GM21381 (cell line): ENCODE results near the gene DYNC1H1.

Experiments
- ATAC-seq: cut with Tn5 transposase; IDR thresholded peaks from one replicate; pipeline ENCODE4 v1.9.1; 2021; ENCODE audit warnings: mild to moderate bottlenecking, moderate library complexity; ENCODE audit not compliant: unreplicated experiment

Gene DYNC1H1

GRCh38 chr14:102029956-102030355 is 65.6 kb downstream of the DYNC1H1 start:
- no peak for ATAC-seq

- no peak for ATAC-seq
Measured at GRCh38 chr14:102033241-102033640, 68.9 kb downstream of the DYNC1H1 start.

- ATAC-seq, result no peak
Measured at GRCh38 chr14:102034301-102034700, 69.9 kb downstream of the DYNC1H1 start.

- no peak for ATAC-seq
Measured at GRCh38 chr14:102035914-102036313, 71.5 kb downstream of the DYNC1H1 start.

DNA sequence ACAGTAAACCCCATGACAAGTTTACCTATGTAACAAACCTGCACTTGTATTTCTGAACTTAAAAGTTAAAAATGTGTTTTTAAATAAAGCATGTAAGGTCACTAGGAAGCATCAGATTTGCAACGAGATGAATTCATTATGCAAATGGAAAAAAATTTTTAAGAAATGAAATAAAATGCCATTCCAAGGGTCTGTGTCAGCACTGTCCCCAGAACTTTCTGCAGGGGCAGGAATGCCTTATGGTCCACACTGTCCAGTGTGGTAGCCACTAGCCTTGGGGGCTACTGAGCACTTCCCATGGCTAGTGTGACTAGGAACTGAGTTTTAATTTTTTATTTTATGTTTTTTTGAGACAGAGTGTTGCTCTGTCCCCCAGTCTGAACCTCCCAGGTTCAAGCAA is 73.3 kb downstream of the DYNC1H1 start:
- no peak for ATAC-seq

DNA sequence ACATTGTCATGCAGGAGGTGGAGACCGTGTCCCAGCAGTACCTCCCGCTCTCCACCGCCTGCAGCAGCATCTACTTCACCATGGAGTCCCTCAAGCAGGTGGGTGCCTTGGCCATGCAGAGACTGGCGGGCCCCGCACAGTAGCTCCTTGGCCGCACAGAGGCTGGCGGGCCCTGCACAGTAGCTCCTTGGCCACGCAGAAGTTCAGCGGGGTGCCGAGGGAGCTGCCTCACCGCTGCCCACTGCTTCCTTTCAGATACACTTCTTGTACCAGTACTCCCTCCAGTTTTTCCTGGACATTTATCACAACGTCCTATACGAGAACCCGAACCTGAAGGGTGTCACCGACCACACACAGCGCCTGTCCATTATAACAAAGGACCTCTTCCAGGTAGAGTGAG is 74.8 kb downstream of the DYNC1H1 start:
- no peak for ATAC-seq

GRCh38 chr14:102040153-102040552 is 75.8 kb downstream of the DYNC1H1 start:
- no peak for ATAC-seq

GRCh38 chr14:102042699-102043098 is 78.3 kb downstream of the DYNC1H1 start:
- ATAC-seq, result no peak

- no peak for ATAC-seq
Measured at GRCh38 chr14:102043251-102044025, 79.1 kb downstream of the DYNC1H1 start.

DNA sequence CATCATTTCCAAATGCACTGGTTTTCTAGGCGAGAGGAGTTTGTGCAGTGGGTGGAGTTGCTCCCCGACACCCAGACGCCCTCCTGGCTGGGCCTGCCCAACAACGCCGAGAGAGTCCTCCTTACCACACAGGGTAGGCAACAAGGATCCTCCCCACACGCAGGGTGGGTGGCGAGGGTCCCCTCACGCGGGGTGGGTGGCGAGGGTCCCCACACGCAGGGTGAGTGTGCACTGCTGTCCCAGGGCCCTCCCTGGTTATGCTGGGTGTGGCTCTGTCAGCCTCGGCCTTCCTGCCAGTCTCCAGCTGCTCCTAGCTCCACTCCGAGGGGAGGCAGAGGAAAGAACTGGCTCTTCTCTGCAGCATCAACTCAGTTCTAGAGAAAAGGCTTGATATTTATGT is 80.2 kb downstream of the DYNC1H1 start:
- ATAC-seq, result no peak

DNA sequence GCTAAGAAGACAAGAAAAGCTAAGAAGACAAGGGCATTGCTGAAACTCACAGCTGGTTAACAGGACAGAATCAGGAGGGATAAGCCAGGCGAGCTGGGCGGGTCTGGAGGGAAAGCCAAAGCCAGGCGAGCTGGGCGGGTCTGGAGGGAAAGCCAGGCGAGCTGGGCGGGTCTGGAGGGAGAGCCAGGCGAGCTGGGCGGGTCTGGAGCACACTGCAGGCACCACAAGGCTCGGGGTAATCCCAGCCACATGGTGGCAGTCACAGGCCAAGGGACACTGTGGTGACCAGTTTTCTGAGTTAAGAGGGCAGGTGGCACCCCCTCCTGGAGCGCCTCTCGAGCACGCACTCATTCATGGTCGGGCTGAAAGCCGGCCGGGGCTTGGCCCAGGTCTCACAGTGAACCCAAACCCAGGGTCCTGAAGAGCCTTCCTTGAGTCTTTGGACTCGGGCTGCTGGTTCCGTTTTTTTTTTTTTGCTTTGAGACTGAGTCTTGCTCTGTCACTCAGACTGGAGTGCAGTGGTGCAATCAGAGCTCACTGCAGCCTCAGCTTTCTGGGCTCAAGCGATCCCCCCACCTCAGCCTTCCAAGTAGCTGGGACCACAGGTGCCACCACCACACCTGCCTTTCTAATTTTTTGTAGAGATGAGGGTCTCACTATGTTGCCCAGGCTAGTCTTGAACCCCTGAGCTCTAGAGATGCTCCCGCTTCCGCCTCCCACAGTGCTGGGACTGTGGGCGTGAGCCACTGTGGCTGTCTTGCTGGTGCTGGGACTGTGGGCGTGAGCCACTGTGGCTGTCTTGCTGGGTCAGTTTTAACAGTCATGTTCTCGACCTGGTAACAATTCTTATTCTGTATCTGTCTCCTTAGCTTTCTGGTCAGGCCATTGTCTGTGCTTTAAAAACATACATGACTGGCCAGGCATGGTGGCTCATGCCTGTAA is 82.2 kb downstream of the DYNC1H1 start:
- no peak for ATAC-seq

DNA sequence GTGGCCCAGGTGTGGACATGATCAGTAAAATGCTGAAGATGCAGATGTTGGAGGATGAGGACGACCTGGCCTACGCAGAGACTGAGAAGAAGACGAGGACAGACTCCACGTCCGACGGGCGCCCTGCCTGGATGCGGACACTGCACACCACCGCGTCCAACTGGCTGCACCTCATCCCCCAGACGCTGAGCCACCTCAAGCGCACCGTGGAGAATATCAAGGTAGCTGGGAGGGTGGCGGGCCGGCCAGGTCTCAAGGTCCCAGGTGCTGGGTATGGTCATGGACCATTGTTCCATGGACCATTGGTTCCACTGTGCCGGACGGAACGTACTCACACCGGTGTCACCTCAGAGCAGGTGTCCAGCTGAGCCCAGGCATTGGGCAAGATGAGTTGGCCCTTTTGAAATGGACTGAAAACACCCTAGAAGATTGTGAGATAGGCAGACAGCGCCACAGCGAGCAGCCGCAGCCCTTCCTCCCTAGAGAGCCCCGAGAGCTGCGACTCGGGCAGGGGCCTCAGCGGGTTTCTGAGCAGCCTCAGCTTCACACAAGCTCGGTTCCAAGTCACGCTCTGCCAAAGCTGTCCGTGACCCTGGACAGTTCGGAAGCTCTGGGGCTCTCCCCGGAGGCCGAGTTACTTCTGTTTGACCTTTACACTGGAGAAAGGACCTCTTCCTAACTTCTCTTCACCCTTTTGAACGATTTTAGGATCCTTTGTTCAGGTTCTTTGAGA is 83.6 kb downstream of the DYNC1H1 start:
- ATAC-seq, result no peak

- no peak for ATAC-seq
Measured at GRCh38 chr14:102049258-102050025, 85.1 kb downstream of the DYNC1H1 start.

GRCh38 chr14:102050026-102050405 is 85.6 kb downstream of the DYNC1H1 start:
- ATAC-seq, result no peak

DNA sequence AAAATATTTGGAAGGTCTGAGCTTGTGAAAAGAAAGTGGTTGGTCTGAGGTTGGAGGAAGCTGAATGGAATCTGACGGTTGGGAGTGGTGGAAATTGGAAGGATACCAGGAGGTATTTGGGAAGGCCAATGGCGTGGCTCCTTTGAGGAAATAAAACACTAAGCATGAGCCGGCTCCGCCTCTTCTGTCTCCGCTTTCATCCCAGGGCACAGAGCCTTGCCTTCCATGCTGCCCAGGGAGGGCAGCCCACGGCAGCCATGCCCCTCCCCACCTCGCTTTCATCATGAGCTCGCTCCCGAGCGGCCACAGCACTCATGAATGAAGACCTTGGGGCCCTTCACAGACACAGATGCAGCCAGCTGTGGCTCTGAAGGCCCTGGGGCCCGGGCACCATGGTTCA is 86.3 kb downstream of the DYNC1H1 start:
- no peak for ATAC-seq

- ATAC-seq, result no peak
Measured at GRCh38 chr14:102052522-102052921, 88.1 kb downstream of the DYNC1H1 start.

GRCh38 chr14:102055181-102055901 is 91.0 kb downstream of the DYNC1H1 start:
- ATAC-seq, result no peak

GRCh38 chr14:102056694-102057442 is 92.5 kb downstream of the DYNC1H1 start:
- ATAC-seq, result no peak

GRCh38 chr14:102057480-102058114 is 93.2 kb downstream of the DYNC1H1 start:
- no peak for ATAC-seq
